HL-60/S4 treated with retinoic acid at 250 ng/mL for 4 days and 3 days (cell line): ENCODE data around the gene KCTD19.

Source experiments
- in situ Hi-C: fragments of 300-500 bp; cut with MboI; formaldehyde crosslinking; loops from 2 replicates; pipeline ENCODE4 v1.7.0; 2022; ENCODE audit warnings: low sequenced_read_pairs

The KCTD19 gene

GRCh38 chr16:67284699-67285646 lies 41.6 kb downstream of the KCTD19 start:
- in situ Hi-C loops: no loop called here

GRCh38 chr16:67283826-67284555 lies 42.5 kb downstream of the KCTD19 start:
- in situ Hi-C loops: no loop called here

GRCh38 chr16:67283039-67283825 lies 43.3 kb downstream of the KCTD19 start:
- in situ Hi-C loops: no loop called here

- in situ Hi-C loops: no loop called here
Measured at GRCh38 chr16:67282447-67282805, 44.1 kb downstream of the KCTD19 start.

GRCh38 chr16:67281536-67282446 lies 44.8 kb downstream of the KCTD19 start:
- in situ Hi-C loops: no loop called here

- in situ Hi-C loops: no loop called here
Measured at GRCh38 chr16:67280090-67281015, 46.2 kb downstream of the KCTD19 start.

GRCh38 chr16:67279296-67280089 lies 47.0 kb downstream of the KCTD19 start, which contains the start of gene PLEKHG4:
Gene PLEKHG4 (plus strand): TSS chr16:67279532. CDS start chr16:67280045, 513 bp downstream.
- in situ Hi-C loops: no loop called here

- in situ Hi-C loops: no loop called here
Measured at GRCh38 chr16:67278773-67279295, 47.7 kb downstream of the KCTD19 start.

- in situ Hi-C loops: no loop called here
Measured at GRCh38 chr16:67277999-67278772, 48.4 kb downstream of the KCTD19 start.

GRCh38 chr16:67277294-67277998 lies 49.1 kb downstream of the KCTD19 start:
- in situ Hi-C loops: no loop called here

GRCh38 chr16:67275321-67275720 lies 51.2 kb downstream of the KCTD19 start:
- in situ Hi-C loops: no loop called here

GRCh38 chr16:67271446-67271845 lies 55.1 kb downstream of the KCTD19 start:
- in situ Hi-C loops: no loop called here

- in situ Hi-C loops: no loop called here
Measured at GRCh38 chr16:67270931-67271338, 55.6 kb downstream of the KCTD19 start.

GRCh38 chr16:67269766-67270165 lies 56.8 kb downstream of the KCTD19 start:
- in situ Hi-C loops: no loop called here

GRCh38 chr16:67268136-67268579 lies 58.4 kb downstream of the KCTD19 start:
- in situ Hi-C loops: no loop called here

- in situ Hi-C loops: no loop called here
Measured at GRCh38 chr16:67265834-67266233, 60.7 kb downstream of the KCTD19 start.
